Right lobe of liver (tissue), 4 donors: ENCODE data around the gene CDYL2.

Source experiments
- CTCF ChIP-seq, 4 donors: fragments of 200-600 bp in 3 of 4; fragments of 450-650 bp in 1 of 4; IDR thresholded peaks; one replicate each; pipeline versions ENCODE4 v1.5.1 to v1.8.0; 2016 to 2022; ENCODE audit warnings: antibody characterized with exemption in 4 of 4, mild to moderate bottlenecking in 2 of 4
- POLR2A ChIP-seq: fragments of 450-650 bp; IDR thresholded peaks from one replicate; pipeline ENCODE4 v1.6.1; 2017; ENCODE audit warnings: antibody characterized with exemption, mild to moderate bottlenecking
- donor health status: DM: no; HTN: no; CAD: no.
- donor health status: DM: no; HTN: no; CAD: no.
- donor health status: DM: no; HTN: yes; CAD: no.

DNA sequence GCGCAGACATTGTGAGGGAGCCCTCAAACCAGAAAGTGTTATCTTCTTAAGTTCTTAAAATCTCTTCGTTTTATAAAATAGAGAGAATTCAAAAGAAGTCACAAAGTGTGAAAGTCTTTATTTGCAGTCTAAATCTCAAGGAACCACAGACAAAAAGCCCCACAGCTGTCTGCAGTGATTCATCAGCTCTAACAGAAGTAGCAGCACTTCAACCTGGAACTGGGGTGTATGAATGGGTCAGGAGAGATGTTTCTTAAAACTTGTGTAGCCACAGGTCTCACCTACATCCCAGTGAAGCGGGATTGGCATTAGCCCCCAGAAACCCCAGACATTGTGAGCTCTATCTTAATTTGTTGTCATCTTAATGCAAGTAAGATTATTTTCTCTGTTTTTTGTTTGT, 61.1 kb downstream of the CDYL2 start:
- TF ChIP-seq CTCF (IDR thresholded peaks at IDR 0.05) (no peak), POLR2A (no peak)
